Ascending aorta (tissue), 2 donors: ENCODE results near the gene THAP12. TPM values are rescaled to one million over a fixed set of nuclear protein-coding genes. Genes with fewer than 3 reads are reported as not detected.

Source experiments
- DNase-seq, 2 donors: peaks; one replicate each; pipeline ENCODE4 v3.0.0-alpha.2; 2019; ENCODE audit warnings: low spot score in 2 of 2
- H3K27ac ChIP-seq, 2 donors: fragments of 200-600 bp; sonication (generic); one replicate each; pipeline ENCODE4 v1.5.1; 2016 to 2017; ENCODE audit warnings: mild to moderate bottlenecking in 1 of 2
- H3K27me3 ChIP-seq: fragments of 200-600 bp; sonication (generic); one replicate; pipeline ENCODE4 v1.5.1; 2017
- H3K36me3 ChIP-seq, 2 donors: fragments of 200-600 bp; sonication (generic); one replicate each; pipeline ENCODE4 v1.5.1; 2016
- H3K4me1 ChIP-seq, 2 donors: fragments of 200-600 bp; sonication (generic); one replicate each; pipeline ENCODE4 v1.5.1; 2016 to 2017; ENCODE audit warnings: mild to moderate bottlenecking in 1 of 2
- H3K4me3 ChIP-seq, 2 donors: fragments of 200-600 bp; sonication (generic); one replicate each; pipeline ENCODE4 v1.5.1; 2016 to 2017; ENCODE audit warnings: mild to moderate bottlenecking in 1 of 2
- H3K9me3 ChIP-seq, 2 donors: fragments of 200-600 bp; sonication (generic); one replicate each; pipeline ENCODE4 v1.5.1; 2016
- CTCF ChIP-seq, 3 experiments: fragments of 200-600 bp in 2 of 3; fragments of 450-650 bp in 1 of 3; sonication (generic) in 2 of 3; IDR thresholded peaks; one replicate each; pipeline ENCODE4 v1.5.1; 2016 to 2019; ENCODE audit warnings: antibody characterized with exemption in 3 of 3, mild to moderate bottlenecking in 1 of 3, moderate library complexity in 1 of 3
- intact Hi-C: fragments of 100-400 bp; cut with DNase I; formaldehyde crosslinking; loops from one replicate; pipeline ENCODE4 v1.15.1; 2023
- total RNA-seq: library from RNA; depleted of rRNA; stranded (reverse); fragments of >200 nt; gene quantifications from one replicate; pipeline ENCODE4 v1.1.0, GENCODE V29; 2016

The THAP12 gene
- total RNA-seq, 1 donor from 2014 or later: 12.7 TPM

GRCh38 chr11:76315182-76315853, 65.6 kb downstream of the THAP12 start:
- intact Hi-C loops: no loop called here
- no peak for DNase-seq
- TF ChIP-seq CTCF (IDR thresholded peaks at IDR 0.05): no peak
- Histone ChIP-seq H3K4me1 (no peaks in the 10 kb centered on the region), H3K9me3 (no peaks in the 10 kb centered on the region), H3K36me3 (no peaks in the 10 kb centered on the region), H3K4me3 (no peak overlapping the region), H3K27me3 (no peaks in the 10 kb centered on the region), H3K27ac (no peak overlapping the region)

- Histone ChIP-seq H3K4me1 (no peaks in the 10 kb centered on the region), H3K36me3 (no peaks in the 10 kb centered on the region), H3K4me3 (no peak overlapping the region), H3K27me3 (no peaks in the 10 kb centered on the region), H3K9me3 (no peaks in the 10 kb centered on the region), H3K27ac (no peak overlapping the region)
- no peak for TF ChIP-seq CTCF (IDR thresholded peaks at IDR 0.05)
- intact Hi-C loops: no loop called here
- DNase-seq: no peak
Observed at GRCh38 chr11:76314741-76315090, 66.2 kb downstream of the THAP12 start.

- Histone ChIP-seq H3K27ac (no peak overlapping the region), H3K9me3 (no peaks in the 10 kb centered on the region), H3K36me3 (no peaks in the 10 kb centered on the region), H3K4me1 (no peaks in the 10 kb centered on the region), H3K27me3 (no peaks in the 10 kb centered on the region), H3K4me3 (no peak overlapping the region)
- no peak for DNase-seq
- intact Hi-C loops: no loop called here
- TF ChIP-seq CTCF (IDR thresholded peaks at IDR 0.05): no peak
Observed at GRCh38 chr11:76313913-76314740, 66.8 kb downstream of the THAP12 start.

- no peak overlapping the region for H3K4me3 ChIP-seq
- no peak for TF ChIP-seq CTCF (IDR thresholded peaks at IDR 0.05)
- no peak for DNase-seq
- H3K27me3 ChIP-seq: no peaks in the 10 kb centered on the region
- no peak overlapping the region for H3K27ac ChIP-seq
- H3K9me3 ChIP-seq: no peaks in the 10 kb centered on the region
- no peaks in the 10 kb centered on the region for H3K4me1 ChIP-seq
- intact Hi-C loops: no loop called here
- H3K36me3 ChIP-seq: no peaks in the 10 kb centered on the region
Observed at GRCh38 chr11:76313271-76313670, 67.7 kb downstream of the THAP12 start.

- H3K4me3 ChIP-seq: no peak overlapping the region
- no peak for DNase-seq
- H3K4me1 ChIP-seq: no peaks in the 10 kb centered on the region
- intact Hi-C loops: no loop called here
- no peaks in the 10 kb centered on the region for H3K9me3 ChIP-seq
- TF ChIP-seq CTCF (IDR thresholded peaks at IDR 0.05): no peak
- no peak overlapping the region for H3K27ac ChIP-seq
- no peaks in the 10 kb centered on the region for H3K27me3 ChIP-seq
- no peaks in the 10 kb centered on the region for H3K36me3 ChIP-seq
Observed at GRCh38 chr11:76310832-76311595, 69.9 kb downstream of the THAP12 start.
